Breast epithelium (tissue), 3 donors: ENCODE measurements around the gene APBA1.

Source experiments
- CTCF ChIP-seq, 3 donors: fragments of 450-650 bp; IDR thresholded peaks; one replicate each; pipeline ENCODE4 v1.5.1; 2016 to 2017; ENCODE audit warnings: antibody characterized with exemption in 3 of 3, mild to moderate bottlenecking in 3 of 3, moderate library complexity in 3 of 3
- POLR2A ChIP-seq: fragments of 450-650 bp; IDR thresholded peaks from one replicate; pipeline ENCODE4 v1.6.1; 2016; ENCODE audit warnings: antibody characterized with exemption, mild to moderate bottlenecking, moderate library complexity

DNA sequence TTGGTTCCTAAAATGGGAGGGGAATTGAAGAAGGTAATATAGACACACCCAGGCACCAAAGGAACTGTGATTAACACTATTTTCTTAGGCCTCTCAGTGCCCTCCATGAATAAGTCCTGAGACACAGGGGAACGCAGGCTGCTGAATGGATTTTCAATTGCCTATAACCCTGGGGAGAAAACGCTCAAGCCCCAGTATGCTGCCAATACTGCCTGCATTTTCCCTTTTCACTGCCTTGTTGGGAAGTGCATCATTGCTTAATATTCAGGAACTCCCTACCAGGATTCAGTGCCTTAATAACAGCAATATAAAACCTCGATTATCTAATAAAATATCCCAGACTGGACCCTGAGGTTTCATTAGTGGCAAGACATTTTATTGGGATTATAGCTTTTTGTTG lies 25.4 kb downstream of the APBA1 start:
- TF ChIP-seq CTCF (IDR thresholded peaks at IDR 0.05) (no peak), POLR2A (no peak)
